Fibroblast of upper back skin (primary cell): ENCODE results near the gene ARGFX.
"Not testable (repeated sequence)": the region's sequence is repeated elsewhere in the genome, so short reads cannot be mapped to it uniquely, and the experiment has no call there.

Experiments
- DNase-seq: peaks from one replicate; pipeline ENCODE4 v3.0.0-alpha.2; 2013

The ARGFX gene

DNA sequence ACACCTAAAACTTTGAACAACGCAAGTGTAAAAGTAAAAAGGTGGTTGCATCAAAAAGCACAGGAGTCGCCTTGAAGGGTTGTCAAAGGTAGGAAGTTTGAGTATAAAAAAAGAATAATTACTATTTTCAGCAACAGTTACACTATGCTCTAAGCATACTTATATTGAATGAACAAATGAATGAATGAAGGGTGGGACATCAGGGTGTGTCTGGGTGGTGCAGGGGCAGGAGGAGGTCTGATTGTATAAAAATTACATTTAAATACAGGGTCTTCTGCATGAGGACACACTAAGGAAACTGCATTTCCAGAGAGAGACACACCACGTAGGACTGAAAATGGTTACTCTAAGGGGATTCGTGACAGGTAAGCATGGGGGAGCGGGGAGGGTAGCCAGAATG lies at the start of gene ARGFX:
ARGFX (plus strand) TSS at position 301 of the 400 bp plus-strand sequence. CDS start 2,765 bp downstream, outside the sequence.
- no peak for DNase-seq

DNA sequence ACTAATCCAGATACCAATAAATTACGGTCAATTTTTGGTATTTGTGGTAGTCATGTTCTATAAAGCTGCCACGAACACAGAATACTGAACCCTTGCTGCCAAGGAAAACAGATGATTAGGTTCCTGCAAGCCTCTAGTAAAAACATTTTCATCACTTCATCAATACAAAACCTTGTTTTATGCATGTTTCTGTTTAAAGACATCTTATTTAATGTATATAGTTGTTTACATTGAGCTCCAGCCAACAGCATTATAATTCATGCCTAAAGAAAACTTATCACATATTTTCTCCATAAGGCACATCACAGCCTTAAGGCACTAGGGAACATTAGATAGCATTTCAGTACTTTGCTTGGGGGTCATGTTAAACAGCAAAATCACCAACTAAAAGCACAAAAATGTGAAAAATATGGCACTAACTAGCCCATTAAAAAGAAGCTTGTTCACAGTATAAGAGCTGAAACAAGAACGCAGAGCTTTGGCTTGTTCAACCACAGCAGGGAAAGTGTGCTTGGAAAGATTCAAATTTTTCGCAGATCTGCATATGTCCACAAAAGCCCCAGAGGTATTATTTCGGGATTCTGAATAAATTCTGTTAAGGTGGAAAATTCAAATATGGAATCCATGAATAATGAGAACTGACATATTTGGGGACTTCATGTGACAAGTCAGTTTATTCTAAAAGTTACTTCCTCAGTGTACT lies 49.6 kb upstream of the ARGFX start:
- DNase-seq: peak; percentile 9

DNA sequence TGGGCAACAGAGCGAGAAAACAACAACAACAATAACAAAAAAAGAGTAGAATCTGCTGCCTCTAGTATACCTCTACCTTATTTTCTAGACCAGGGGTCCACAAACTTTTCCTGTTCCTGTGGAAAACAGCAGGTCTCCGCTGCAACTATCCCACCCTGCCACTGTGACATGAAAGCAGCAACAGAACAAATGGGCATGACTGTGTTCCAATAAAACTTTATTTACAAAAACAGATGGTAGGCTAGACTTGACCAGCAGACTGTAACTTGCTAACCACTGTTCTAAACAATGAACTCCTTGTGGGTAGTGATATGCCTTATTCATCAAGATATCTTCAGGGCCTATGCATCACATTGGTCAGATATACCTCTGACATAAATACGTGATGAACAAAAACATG lies 47.2 kb upstream of the ARGFX start:
- DNase-seq: no peak

DNA sequence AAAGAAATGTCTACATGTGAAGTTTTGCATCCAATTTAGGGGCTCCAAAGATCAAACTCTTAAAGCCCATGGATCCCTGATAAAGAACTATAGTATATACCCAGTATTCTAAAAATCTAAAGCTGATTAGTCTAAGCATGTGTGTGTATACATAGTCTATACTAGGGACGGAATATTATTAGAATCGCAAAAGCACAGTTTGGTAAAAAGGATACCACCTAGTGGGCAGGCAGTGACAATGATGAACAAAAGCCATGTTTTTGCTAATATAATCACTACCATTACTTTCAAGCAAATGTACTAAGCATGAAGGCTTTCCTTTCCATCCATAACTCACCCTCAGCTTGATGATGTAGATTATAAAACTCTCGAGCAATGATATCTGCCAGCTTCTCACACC lies 38.4 kb upstream of the ARGFX start:
- DNase-seq: peak; percentile 12

DNA sequence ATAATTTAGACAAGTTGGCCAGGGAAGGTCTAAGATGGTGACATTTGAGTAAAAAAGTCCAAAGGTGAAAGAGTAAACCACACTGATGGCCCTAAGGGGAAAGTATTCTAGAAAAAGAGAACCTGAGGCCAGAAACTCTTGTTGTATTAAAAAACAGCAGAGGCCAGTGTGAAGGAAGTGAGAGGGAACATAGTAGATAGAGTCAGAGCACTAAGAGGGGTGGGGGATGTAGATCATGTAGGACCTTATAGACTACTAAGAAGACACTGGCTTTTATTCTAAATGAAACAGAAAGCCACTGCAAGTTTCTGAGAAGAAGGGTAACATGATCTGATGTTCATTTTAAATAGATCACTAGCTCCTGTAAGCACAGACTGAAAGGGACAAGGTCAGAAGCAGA lies 36.5 kb upstream of the ARGFX start:
- DNase-seq: no peak

DNA sequence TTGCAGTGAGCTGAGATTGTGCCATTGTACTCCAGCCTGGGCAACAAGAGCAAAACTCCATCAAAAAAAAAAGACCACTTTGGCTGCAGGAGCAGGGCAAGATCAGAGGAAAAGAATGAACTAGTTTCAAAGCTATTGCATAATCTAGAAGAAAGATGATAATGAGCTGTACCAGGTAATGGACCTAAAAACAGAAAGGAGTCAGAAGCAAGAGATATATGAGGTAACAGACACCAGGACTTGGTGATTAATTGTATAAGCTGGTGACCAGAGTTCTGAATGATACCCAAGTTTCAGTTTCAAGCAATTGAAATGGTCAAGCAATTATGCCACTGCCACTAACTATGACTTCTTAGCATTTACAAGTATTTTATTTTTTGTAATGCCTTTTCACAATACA lies 24.8 kb upstream of the ARGFX start:
- no peak for DNase-seq

DNA sequence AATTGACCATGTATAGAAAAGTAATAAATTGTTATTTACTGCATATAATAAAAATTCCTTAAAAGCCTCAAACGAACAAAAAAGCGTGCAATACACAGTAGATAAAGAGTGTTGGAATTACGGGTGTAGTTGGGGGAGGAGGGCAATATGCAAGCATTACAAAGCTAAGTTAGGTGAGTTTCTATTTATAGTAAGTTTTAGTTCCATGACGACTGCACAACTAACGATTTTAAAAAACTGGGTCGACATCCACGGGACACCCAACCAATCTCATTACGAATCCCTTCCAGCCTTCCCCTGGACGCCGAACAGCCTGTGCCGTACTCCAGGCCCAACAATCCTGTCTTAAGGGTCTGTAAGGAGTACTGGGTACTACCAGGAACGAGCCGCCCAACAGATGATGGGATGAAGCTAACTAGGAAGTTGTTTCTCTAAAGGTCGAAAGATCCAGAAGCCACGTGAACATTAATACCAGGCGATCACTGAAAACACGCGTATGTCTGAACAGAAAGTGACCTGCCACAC lies 22.6 kb upstream of the ARGFX start:
- DNase-seq: no peak

DNA sequence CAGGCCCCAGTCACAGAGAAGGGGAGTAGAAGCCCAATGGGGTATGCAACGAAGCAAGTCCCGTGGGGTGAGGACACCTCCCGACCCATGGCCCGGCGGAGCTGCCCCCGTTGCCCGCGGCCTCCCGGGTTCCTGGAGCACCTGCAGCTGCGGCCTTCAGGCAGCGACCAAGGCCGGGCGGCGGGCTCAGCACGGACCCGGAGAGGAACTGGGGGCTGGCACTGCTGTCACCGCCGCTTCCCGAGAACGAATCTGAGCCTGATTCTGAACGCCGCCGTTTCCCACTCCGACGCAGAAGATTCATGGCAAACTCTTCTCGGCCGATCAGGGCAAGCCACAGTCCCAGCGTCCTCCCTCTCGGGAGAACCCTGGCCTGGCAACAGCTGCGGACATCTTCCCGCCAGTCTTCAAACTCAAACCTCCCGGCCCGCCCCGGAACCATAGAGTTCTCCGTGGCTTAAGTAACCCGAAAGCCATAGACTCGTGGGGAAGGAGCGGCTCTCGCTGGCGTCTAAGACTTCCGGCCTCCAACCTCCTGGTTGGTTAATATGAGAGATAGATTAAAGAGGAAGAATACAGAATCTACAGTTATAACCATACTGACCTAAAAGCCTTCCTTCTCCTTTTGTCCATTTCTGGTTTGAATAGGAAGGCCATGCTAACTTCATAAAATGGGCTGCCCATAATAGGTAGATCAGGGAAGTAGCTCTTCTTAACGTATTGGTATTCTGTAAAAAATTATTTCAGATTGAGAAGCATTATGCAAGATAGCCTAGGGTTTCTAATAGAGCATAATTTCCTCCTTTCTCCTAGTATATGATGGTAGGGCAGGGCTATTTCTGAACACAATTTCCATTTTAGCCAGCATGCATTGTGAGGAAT lies 21.9 kb upstream of the ARGFX start, which contains the start of gene POLQ:
POLQ (minus strand) TSS at position 415 of the 882 bp plus-strand sequence; CDS start at position 304, 111 bp downstream.
- DNase-seq: peak; percentile 94

DNA sequence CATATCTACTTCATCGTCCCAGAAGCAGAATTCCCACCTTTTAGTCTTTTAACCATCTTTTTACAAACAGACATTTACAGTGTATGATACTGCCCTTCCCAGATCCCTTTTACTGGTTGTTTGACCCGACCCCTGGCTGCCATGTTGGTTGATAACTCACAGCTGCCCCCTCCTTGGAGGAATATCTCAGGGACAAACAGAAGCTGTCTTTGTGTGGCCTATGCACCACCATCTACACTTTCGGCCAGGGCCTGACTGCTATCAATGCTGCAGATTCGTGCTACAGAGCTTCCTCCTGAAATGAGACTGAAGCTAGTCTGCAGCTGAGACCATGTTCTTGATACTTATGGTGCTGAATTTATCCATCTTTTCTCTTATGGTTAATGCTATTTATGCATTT lies 15.4 kb upstream of the ARGFX start:
- no peak for DNase-seq

DNA sequence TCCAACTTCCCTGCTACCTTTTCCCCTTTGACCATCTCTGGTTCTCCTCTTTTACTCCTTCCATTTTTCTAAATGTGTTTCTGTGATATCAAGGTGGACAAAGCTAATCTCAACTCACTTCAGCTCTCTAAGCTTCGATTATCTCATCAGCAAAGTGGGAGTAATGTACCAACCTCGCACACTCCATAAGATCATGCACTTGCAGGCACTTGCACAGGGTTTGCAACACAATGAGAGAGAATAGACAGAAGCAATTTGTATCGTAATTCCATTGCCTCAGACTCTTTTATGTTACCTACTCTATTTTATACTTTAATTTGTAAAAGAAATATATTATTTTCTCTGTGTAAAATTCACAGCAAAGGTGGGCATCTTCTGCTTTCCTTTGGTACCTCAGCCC lies 15.0 kb upstream of the ARGFX start:
- DNase-seq: no peak

DNA sequence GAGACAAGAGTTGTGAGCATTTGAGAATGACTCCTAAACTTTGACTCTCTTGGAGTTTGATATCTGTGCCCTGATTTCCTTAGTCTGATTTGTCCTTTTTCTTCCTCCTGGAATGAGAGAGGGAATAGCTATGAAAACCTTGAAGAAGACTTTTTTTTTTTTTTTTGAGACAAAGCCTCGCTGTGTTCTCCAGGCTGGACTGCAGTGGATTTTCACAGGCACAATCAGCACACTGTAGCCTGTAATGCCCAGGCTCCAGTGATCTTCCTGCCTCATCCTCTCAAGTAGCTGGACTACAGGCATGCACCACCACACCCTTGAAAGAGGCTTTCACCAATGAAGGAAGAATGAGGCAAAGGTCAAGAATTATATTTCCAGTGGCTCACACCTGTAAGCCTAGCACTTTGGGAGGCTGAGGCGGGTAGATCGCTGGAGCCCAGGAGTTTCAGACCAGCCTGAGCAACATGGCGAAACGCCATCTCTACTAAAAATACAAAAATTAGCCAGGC lies 10.3 kb upstream of the ARGFX start:
- DNase-seq: no peak

DNA sequence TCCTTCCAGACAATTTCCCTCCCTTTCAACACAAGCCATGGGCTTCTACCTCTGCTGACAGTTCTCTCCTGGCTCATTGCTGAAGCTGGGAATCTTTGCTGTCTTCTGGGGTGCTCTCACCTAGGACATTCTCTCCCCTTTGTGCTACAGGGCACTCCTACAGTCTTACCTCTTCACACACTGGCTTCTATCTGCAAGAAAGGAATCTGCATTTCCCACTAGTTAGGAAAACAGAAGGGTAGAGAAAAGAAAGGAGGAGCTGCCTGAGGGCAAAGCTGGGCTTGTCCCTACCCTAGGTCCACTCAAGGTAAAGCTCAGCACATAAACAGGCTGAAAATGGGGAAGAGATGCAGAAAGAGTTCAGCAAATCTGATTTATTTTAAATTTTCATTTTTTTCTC lies 5.6 kb upstream of the ARGFX start:
- DNase-seq: no peak

DNA sequence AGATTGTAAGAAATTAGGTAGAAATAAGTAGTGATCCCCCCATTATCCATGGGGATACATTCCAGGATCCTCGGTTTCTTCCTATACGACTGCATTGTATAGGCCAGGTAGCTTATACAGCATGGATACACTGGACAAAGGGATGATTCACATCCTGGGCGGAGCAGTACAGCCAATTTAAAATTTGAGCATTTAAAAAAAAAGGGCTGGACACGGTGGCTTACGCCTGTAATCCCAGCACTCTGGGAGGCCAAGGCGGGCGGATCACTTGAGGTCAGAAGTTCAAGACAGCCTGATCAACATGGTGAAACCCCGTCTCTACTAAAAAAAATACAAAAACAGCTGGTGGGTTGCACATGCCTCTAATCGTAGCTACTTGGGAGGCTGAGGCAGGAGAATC lies 976 bp upstream of the ARGFX start:
- DNase-seq: no peak

DNA sequence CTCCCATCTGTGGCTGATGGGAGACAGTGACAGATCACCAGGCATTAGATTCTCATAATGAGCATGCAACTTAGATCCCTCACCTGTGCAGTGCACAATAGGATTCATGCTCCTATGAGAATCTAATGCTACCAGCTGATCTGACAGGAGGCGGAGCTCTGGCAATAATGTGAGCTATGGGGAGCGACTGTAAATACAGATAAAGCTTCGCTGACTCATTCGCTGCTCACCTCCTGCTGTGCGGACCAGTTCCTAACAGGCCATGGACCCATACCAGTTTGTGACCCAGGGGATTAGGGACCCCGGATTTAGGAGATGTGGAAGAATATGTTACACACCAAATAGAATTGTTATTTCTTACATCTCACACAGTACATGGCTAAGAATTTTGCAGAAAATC lies 6.7 kb downstream of the ARGFX start:
- no peak for DNase-seq

DNA sequence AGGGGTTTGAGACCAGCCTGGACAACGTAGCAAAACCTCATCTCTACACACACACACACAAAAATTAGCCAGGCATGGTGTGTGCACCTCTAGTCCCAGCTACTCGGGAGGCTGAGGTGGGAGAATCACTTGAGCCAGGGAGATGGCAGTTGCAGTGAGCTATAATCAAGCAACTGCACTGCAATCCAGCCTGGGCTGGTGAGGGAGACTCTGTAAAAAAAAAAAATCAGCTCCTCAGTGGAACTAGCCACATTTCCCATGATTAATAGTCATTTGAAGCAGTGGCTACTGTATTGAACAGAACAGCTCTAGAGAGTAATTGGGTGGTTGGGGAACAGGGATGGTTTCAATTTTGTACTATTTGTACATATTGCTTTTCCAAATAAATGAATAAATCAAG lies 13.9 kb downstream of the ARGFX start:
- no peak for DNase-seq

DNA sequence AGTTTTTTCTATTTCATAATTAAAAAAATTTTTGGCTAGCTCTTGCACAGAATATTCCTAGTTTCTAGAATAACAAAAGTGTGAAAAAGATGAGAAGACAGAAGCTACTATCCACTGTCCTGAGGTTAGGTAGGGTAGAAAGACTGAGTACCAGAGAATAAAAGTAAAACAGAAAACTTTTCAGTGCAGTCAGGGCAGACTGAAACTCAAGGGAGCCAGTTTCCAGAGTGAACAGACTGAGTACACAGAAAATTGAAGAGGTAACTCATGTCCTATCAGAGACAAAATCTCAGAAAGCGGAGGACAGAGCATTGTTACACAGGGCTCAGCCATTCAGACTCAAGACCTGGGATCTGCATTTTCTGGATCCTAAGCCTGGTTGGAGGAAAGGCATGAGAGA lies 16.7 kb downstream of the ARGFX start:
- DNase-seq: no peak

DNA sequence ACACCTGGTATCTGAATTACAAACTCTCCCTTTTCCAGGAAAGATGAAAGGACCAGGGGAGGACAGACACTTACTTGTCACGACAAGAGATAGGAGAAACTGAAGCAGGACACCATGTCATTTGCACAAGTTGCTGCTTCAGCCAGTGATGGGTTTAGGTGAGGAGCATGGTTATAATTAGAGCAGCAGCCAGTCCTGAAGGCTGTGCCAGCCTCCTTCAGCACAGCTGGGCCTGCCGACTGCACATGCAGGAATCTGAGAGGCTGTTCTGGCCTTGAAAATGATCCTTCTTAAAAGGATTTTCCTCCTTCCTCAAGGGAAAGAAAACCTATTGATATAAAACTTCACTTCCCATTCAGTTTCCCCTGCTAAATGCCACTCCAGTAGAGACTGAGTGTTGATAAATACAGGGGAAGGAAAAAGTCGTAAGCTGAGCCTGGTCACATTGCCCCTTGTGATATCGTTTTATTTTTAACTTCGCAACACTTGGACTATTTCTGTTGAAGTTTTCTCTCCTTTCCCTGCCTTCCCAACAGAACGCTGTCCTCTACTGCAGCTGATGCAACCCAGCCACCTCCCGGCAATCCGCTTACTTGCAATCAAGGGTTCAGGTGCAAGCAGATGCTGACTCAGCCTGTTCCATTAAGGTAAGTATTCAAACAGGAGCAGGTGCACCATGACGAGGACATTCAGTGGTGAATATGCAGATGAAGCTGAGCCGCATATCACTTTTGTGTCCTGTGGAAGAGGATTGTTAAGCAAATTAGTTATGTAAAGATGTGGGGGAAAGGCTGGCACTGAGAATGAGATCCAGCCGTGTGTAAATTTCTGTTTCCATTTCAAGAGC lies 25.3 kb downstream of the ARGFX start, which contains the start of gene FBXO40:
FBXO40 (plus strand) TSS at position 524 of the 847 bp plus-strand sequence. CDS start 27,197 bp downstream, outside the sequence.
- no peak for DNase-seq

DNA sequence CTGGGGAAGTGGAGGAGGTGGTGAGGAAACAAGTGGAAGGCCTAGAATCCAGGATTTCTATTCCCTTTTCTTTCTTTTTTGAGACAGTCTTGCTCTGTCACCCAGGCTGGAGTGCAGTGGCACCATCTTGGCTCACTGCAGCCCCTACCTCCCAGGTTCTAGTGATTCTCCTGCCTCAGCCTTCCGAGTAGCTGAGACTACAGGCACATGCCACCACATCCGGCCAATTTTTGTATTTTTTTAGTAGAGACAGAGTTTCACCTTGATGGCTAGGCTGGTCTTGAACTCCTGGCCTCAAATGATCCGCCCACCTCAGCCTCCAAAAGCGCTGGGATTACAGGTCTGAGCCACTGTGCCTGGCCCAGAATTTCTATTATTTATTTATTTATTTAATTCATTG lies 26.1 kb downstream of the ARGFX start:
- DNase-seq: not testable (repeated sequence)

DNA sequence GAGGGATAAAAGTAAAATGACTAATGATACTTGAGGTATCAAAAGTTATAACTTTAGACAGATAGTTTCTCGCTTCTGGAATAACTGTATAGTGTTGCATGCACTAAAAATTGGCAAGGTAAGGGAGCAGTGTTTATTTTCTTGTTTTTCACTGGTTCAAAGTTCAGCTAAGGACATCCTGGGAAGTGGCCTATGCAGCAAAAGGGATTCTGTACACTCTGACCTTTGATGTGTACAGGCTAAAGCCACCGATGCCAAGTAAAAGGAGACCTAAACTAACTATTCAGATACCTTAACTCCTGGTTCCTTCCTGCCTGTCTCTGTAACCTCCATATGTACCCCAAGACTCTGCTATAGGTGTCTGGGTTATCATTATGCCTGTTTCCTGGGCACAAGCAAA lies 27.1 kb downstream of the ARGFX start:
- no peak for DNase-seq

DNA sequence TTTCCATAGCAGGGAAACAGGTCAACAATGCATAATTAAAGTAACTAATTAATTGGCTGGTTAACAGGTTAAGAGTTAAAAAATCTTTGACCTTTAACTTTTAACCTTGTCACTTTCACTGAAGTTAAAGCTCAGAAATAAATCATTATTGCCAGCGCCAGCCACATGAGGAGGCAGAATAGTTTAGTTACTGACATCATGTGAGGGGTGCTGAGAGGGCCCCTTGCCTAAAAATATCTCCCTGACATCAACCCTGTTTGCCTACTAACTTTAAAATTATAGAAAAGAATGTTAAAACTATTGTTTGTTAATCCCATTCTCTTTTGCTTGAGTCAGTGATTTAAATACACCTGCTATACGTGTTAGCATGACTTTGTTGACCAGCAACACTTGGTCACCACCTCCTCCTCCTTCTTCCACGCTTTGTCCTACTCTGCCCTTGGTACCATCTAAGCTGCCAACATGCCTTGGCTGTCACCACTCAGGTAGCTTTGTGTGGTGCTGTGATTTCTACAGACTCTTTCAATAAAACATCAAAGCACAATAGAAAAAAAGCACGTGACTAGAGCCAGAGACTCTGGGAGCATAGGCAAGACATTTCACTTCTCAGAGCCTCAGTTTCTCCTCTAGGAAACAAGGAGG lies 28.1 kb downstream of the ARGFX start:
- DNase-seq: no peak

DNA sequence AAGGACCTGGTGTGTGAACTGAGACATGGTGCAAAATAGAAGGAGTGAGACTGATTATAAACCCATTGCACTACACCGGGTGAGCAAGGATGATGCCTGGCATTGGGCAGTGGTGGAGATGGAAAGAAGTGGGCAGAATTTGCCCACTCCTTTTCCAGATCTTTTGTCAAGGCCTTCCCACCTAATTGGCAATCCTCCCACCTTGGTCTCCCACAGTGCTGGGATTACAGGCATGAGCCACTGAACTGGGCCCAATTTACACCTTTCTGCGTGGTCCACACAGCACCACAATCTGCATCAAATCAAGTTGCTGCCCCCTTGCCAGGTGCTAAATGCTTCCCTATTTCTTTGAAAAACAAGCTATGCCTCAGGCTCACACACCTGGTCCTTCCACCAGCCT lies 30.8 kb downstream of the ARGFX start:
- no peak for DNase-seq

DNA sequence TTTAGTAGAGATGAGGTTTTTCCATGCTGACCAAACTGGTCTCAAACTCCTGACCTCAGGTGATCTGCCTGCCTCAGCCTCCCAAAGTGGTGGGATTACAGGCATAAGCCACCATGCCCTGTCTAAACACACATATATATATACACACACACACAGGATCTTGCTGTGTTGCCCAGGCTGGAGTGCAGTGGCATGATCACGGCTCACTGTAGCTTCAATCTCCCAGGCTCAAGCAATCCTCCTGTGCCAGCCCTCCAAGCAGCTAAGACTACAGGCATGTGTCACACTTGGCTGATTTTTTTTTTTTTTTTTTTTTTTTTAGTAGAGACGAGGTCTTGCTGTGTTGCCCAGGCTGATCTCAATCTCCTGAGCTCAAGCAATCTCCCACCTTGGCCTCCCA lies 32.2 kb downstream of the ARGFX start:
- DNase-seq: not testable (repeated sequence)
